H9 (cell line): ENCODE data around the gene GRIA4. TPM values are rescaled to one million over a fixed set of nuclear protein-coding genes. Genes with fewer than 3 reads are reported as not detected.

ENCODE experiments used
- DNase-seq: peaks from one replicate; pipeline ENCODE4 v3.0.0-alpha.2; 2017
- H2AFZ ChIP-seq: one replicate; pipeline ENCODE4 v1.6.1; 2013; ENCODE audit warnings: mild to moderate bottlenecking, low read length, control low read depth, moderate library complexity
- H2AK5ac ChIP-seq: 2 replicates; pipeline ENCODE4 v1.6.1; 2013; ENCODE audit warnings: low read length, control low read depth, mixed read lengths; ENCODE audit not compliant: insufficient read length
- H2BK120ac ChIP-seq: one replicate; pipeline ENCODE4 v1.6.1; 2013; ENCODE audit warnings: low read depth, mild to moderate bottlenecking, low read length, control low read depth, inconsistent platforms; ENCODE audit not compliant: poor library complexity, severe bottlenecking
- H2BK12ac ChIP-seq: 2 replicates; pipeline ENCODE4 v1.6.1; 2013; ENCODE audit warnings: low read length, control low read depth, mixed read lengths, low read depth; ENCODE audit not compliant: insufficient read length
- H2BK15ac ChIP-seq: 2 replicates; pipeline ENCODE4 v1.6.1; 2013; ENCODE audit warnings: low read depth, low read length, control low read depth
- H2BK20ac ChIP-seq: one replicate; pipeline ENCODE4 v1.6.1; 2013; ENCODE audit warnings: low read depth, mild to moderate bottlenecking, low read length, control low read depth, inconsistent platforms; ENCODE audit not compliant: poor library complexity, severe bottlenecking
- H2BK5ac ChIP-seq: 2 replicates; pipeline ENCODE4 v1.6.1; 2013; ENCODE audit warnings: low read length, control low read depth, mixed read lengths; ENCODE audit not compliant: insufficient read length
- H3K14ac ChIP-seq: 2 replicates; pipeline ENCODE4 v1.6.1; 2013; ENCODE audit warnings: low read length, control low read depth; ENCODE audit not compliant: insufficient read depth
- H3K18ac ChIP-seq: 2 replicates; pipeline ENCODE4 v1.6.1; 2013; ENCODE audit warnings: low read depth, mild to moderate bottlenecking, mixed read lengths, low read length, control low read depth; ENCODE audit not compliant: insufficient read length
- H3K23ac ChIP-seq: 2 replicates; pipeline ENCODE4 v1.6.1; 2013; ENCODE audit warnings: low read length, control low read depth, mixed read lengths, low read depth; ENCODE audit not compliant: insufficient read length
- H3K23me2 ChIP-seq: 2 replicates; pipeline ENCODE4 v1.6.1; 2013; ENCODE audit warnings: low read depth, mild to moderate bottlenecking, mixed read lengths, low read length, control low read depth; ENCODE audit not compliant: insufficient read length, poor library complexity, severe bottlenecking
- H3K27ac ChIP-seq: 2 replicates; pipeline ENCODE4 v1.5.1; 2013; ENCODE audit warnings: low read length, control low read depth, mixed read lengths, low read depth; ENCODE audit not compliant: insufficient read length
- H3K27me3 ChIP-seq: 2 replicates; pipeline ENCODE4 v1.6.1; 2013; ENCODE audit warnings: low read length, control low read depth, inconsistent platforms; ENCODE audit not compliant: insufficient read depth
- H3K4ac ChIP-seq: 2 replicates; pipeline ENCODE4 v1.6.1; 2013; ENCODE audit warnings: low read depth, mild to moderate bottlenecking, control low read depth, inconsistent platforms, low read length, moderate library complexity
- H3K4me1 ChIP-seq: 2 replicates; pipeline ENCODE4 v1.6.1; 2013; ENCODE audit warnings: low read length, control low read depth, inconsistent platforms; ENCODE audit not compliant: insufficient read depth
- H3K4me2 ChIP-seq: 2 replicates; pipeline ENCODE4 v1.6.1; 2013; ENCODE audit warnings: low read length, control low read depth, mixed read lengths; ENCODE audit not compliant: insufficient read length, insufficient read depth
- H3K56ac ChIP-seq: 2 replicates; pipeline ENCODE4 v1.6.1; 2013; ENCODE audit warnings: low read depth, mild to moderate bottlenecking, mixed read lengths, low read length, control low read depth; ENCODE audit not compliant: insufficient read length
- H3K79me1 ChIP-seq: 2 replicates; pipeline ENCODE4 v1.6.1; 2013; ENCODE audit warnings: low read depth, mild to moderate bottlenecking, moderate library complexity, low read length, control low read depth, inconsistent platforms; ENCODE audit not compliant: insufficient read depth, poor library complexity, severe bottlenecking
- H3K79me2 ChIP-seq: 2 replicates; pipeline ENCODE4 v1.6.1; 2013; ENCODE audit warnings: low read length, control low read depth, inconsistent platforms; ENCODE audit not compliant: insufficient read depth
- H3K9ac ChIP-seq: 2 replicates; pipeline ENCODE4 v1.6.1; 2013; ENCODE audit warnings: low read length, control low read depth, mixed read lengths; ENCODE audit not compliant: insufficient read length; ENCODE audit errors: extremely low read depth
- H3K9me3 ChIP-seq: one replicate; pipeline ENCODE4 v1.6.1; 2013; ENCODE audit warnings: low read depth, low read length, inconsistent platforms; ENCODE audit not compliant: control insufficient read depth
- H3T11ph ChIP-seq: one replicate; pipeline ENCODE4 v1.6.1; 2013; ENCODE audit warnings: mild to moderate bottlenecking, low read length, control low read depth, inconsistent platforms
- H4K20me1 ChIP-seq: one replicate; pipeline ENCODE4 v1.6.1; 2013; ENCODE audit not compliant: control insufficient read depth, insufficient read length, insufficient read depth
- H4K5ac ChIP-seq: 2 replicates; pipeline ENCODE4 v1.6.1; 2013; ENCODE audit warnings: low read depth, mild to moderate bottlenecking, mixed read lengths, low read length, control low read depth; ENCODE audit not compliant: insufficient read length
- H4K8ac ChIP-seq: replicated peaks from 2 replicates; pipeline ENCODE4 v1.6.1; 2013; ENCODE audit warnings: low read length, control low read depth, mixed read lengths, low read depth; ENCODE audit not compliant: insufficient read length
- H4K91ac ChIP-seq: 2 replicates; pipeline ENCODE4 v1.6.1; 2013; ENCODE audit warnings: low read depth, mild to moderate bottlenecking, moderate library complexity, mixed read lengths, low read length, control low read depth; ENCODE audit not compliant: insufficient read length
- H3K27ac Mint-ChIP-seq, 3 experiments: 2 replicates in 2 of 3; 3 replicates in 1 of 3; pipeline ENCODE4 v1.8.0; 2020 to 2021; ENCODE audit warnings: mixed read lengths in 3 of 3, mild to moderate bottlenecking in 1 of 3, moderate library complexity in 1 of 3
- H3K27me3 Mint-ChIP-seq: 2 replicates; pipeline ENCODE4 v1.8.0; 2021; ENCODE audit warnings: low read depth, mild to moderate bottlenecking, moderate library complexity, mixed read lengths
- H3K36me3 Mint-ChIP-seq, 3 experiments: 2 replicates in 2 of 3; 3 replicates in 1 of 3; pipeline ENCODE4 v1.8.0; 2020 to 2021; ENCODE audit warnings: low read depth in 3 of 3, mixed read lengths in 3 of 3; ENCODE audit not compliant: insufficient read depth in 1 of 3
- H3K4me1 Mint-ChIP-seq, 2 experiments: 2 replicates each; pipeline ENCODE4 v1.8.0; 2020; ENCODE audit warnings: mixed read lengths in 2 of 2
- H3K4me3 Mint-ChIP-seq, 2 experiments: 2 replicates in 1 of 2; 3 replicates in 1 of 2; pipeline ENCODE4 v1.8.0; 2020 to 2021; ENCODE audit warnings: mild to moderate bottlenecking in 2 of 2, mixed read lengths in 2 of 2, moderate library complexity in 1 of 2
- H3K9me3 Mint-ChIP-seq, 2 experiments: 2 replicates in 1 of 2; 3 replicates in 1 of 2; pipeline ENCODE4 v1.8.0; 2020; ENCODE audit warnings: mild to moderate bottlenecking in 2 of 2, mixed read lengths in 2 of 2, moderate library complexity in 1 of 2
- WGBS: extraction: QIAGEN DNeasy Blood & Tissue Kit; methylation state at CpG from one replicate; pipeline ENCODE4 v1.1.7; 2013; ENCODE audit warnings: missing lambda C conversion rate, low lambda C conversion rate, mixed read lengths; ENCODE audit not compliant: insufficient read length; ENCODE audit errors: extremely low coverage; 5-methylcytosine and 5-hydroxymethylcytosine counted together
- total RNA-seq: library from RNA; stranded (reverse); gene quantifications from 2 replicates; pipeline ENCODE4 v1.2.1, GENCODE V29; 2021
- TF ChIP-seq, protein P1 (sequence below): fragments of 200-600 bp; sonication (generic); conservative IDR thresholded peaks from 3 replicates; pipeline ENCODE4 v1.8.0; 2021; ENCODE audit warnings: antibody characterized with exemption, mild to moderate bottlenecking

Gene GRIA4
- total RNA-seq, 1 experiment from 2014 or later, result 0.83 TPM

DNA sequence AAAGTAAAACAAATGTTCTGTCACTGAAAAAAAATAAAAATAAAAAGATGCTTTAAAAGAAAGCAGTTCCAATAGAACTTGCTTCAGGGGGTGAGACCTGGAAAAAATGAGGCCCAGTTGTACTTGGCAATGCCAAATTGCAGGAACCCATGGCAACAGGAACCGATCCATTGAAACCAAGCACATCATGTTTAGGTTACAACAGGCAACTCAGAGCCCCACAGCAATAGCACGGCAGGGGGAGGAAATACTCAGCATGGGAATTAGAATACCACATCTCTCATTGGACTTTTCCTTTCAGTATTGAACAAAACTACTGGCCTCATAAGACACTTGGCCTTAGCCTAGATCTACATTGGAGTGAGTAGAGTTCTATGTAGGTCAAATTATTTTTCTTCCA, 327.9 kb downstream of the GRIA4 start:
- Histone ChIP-seq H2AK5ac (no peak overlapping the region), H3T11ph (no peak overlapping the region), H2BK20ac (no peak overlapping the region), H3K18ac (no peak overlapping the region), H2BK15ac (no peak overlapping the region), H4K5ac (no peak overlapping the region), H3K9me3 (no peaks in the 10 kb centered on the region), H3K4ac (no peak overlapping the region), H2BK120ac (no peak overlapping the region), H2BK5ac (no peak overlapping the region), H3K23me2 (no peaks in the 10 kb centered on the region), H4K20me1 (no peaks in the 10 kb centered on the region), H3K56ac (no peak overlapping the region), H3K79me2 (no peaks in the 10 kb centered on the region), H2BK12ac (no peak overlapping the region), H3K23ac (no peak overlapping the region), H3K27ac (no peak overlapping the region), H3K4me2 (no peak overlapping the region), H4K91ac (no peak overlapping the region), H3K27me3 (no peaks in the 10 kb centered on the region), H3K79me1 (no peaks in the 10 kb centered on the region), H3K4me1 (peaks cover 7% of the 10 kb centered on the region; the same call in 1 of the 2 replicates), H3K9ac (no peak overlapping the region), H4K8ac (no peak overlapping the region), H3K14ac (no peak overlapping the region), H2AFZ (no peak overlapping the region)
- peaks cover 27 to 28% of the 10 kb centered on the region in 2 experiments for H3K4me1 Mint-ChIP-seq
- no peak overlapping the region for H3K27ac Mint-ChIP-seq
- no peak overlapping the region for H3K4me3 Mint-ChIP-seq
- H3K9me3 Mint-ChIP-seq, result no peaks in the 10 kb centered on the region
- H3K27me3 Mint-ChIP-seq, result no peaks in the 10 kb centered on the region
- no peak for DNase-seq
- H3K36me3 Mint-ChIP-seq, result no peaks in the 10 kb centered on the region
- WGBS, result no CpG with 5 or more reads among the region's 2 CpGs
- TF ChIP-seq, protein P1, sequence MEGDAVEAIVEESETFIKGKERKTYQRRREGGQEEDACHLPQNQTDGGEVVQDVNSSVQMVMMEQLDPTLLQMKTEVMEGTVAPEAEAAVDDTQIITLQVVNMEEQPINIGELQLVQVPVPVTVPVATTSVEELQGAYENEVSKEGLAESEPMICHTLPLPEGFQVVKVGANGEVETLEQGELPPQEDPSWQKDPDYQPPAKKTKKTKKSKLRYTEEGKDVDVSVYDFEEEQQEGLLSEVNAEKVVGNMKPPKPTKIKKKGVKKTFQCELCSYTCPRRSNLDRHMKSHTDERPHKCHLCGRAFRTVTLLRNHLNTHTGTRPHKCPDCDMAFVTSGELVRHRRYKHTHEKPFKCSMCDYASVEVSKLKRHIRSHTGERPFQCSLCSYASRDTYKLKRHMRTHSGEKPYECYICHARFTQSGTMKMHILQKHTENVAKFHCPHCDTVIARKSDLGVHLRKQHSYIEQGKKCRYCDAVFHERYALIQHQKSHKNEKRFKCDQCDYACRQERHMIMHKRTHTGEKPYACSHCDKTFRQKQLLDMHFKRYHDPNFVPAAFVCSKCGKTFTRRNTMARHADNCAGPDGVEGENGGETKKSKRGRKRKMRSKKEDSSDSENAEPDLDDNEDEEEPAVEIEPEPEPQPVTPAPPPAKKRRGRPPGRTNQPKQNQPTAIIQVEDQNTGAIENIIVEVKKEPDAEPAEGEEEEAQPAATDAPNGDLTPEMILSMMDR, result no peak
